Glutamatergic neuron (in vitro differentiated cells): ENCODE data around the gene THAP11. TPM values are rescaled to one million over a fixed set of nuclear protein-coding genes. Genes with fewer than 3 reads are reported as not detected.

Experiments
- DNase-seq: peaks from one replicate; pipeline ENCODE4 v3.0.0; 2022
- H3K27ac Mint-ChIP-seq: one replicate; pipeline ENCODE4 v1.8.0; 2020; ENCODE audit warnings: mild to moderate bottlenecking, mixed read lengths, inconsistent platforms; ENCODE audit not compliant: unreplicated experiment
- H3K27me3 Mint-ChIP-seq: one replicate; pipeline ENCODE4 v1.8.0; 2020; ENCODE audit warnings: mild to moderate bottlenecking, moderate library complexity, mixed read lengths, inconsistent platforms; ENCODE audit not compliant: unreplicated experiment
- H3K36me3 Mint-ChIP-seq: one replicate; pipeline ENCODE4 v1.8.0; 2020; ENCODE audit warnings: mild to moderate bottlenecking, mixed read lengths, inconsistent platforms; ENCODE audit not compliant: unreplicated experiment
- H3K4me1 Mint-ChIP-seq: one replicate; pipeline ENCODE4 v1.8.0; 2020; ENCODE audit warnings: mild to moderate bottlenecking, low read depth, mixed read lengths, inconsistent platforms; ENCODE audit not compliant: unreplicated experiment
- H3K4me3 Mint-ChIP-seq: one replicate; pipeline ENCODE4 v1.8.0; 2020; ENCODE audit warnings: mild to moderate bottlenecking, mixed read lengths, inconsistent platforms; ENCODE audit not compliant: unreplicated experiment
- H3K9me3 Mint-ChIP-seq: one replicate; pipeline ENCODE4 v1.8.0; 2020; ENCODE audit warnings: mild to moderate bottlenecking, moderate library complexity, mixed read lengths, inconsistent platforms; ENCODE audit not compliant: unreplicated experiment
- CTCF ChIP-seq: fragments of 200-600 bp; sonication (generic); IDR thresholded peaks from one replicate; pipeline ENCODE4 v1.5.0; 2021; ENCODE audit not compliant: partially characterized antibody, unreplicated experiment
- total RNA-seq: library from RNA; stranded (reverse); fragmentation: NEBNext Ultra II Directional; extraction: Animal tissue kit (Norgen Biotek cat#: 25700); gene quantifications from one replicate; pipeline ENCODE4 v1.2.1, GENCODE V29; 2021; ENCODE audit not compliant: unreplicated experiment

Gene THAP11
- total RNA-seq, 1 donor from 2014 or later, result 23.1 TPM

- Mint-ChIP-seq H3K4me1 (peaks cover 8% of the 10 kb centered on the region), H3K27me3 (peaks cover 3% of the 10 kb centered on the region), H3K36me3 (no peaks in the 10 kb centered on the region), H3K27ac (peak within 1 kb of the TSS; percentile 83), H3K9me3 (peaks cover 9% of the 10 kb centered on the region), H3K4me3 (peak within 1 kb of the TSS; percentile 93)
- DNase-seq, result peak; percentile 96
- no peak for TF ChIP-seq CTCF
These were observed 35.5 kb upstream of the THAP11 start, which contains the start of the genes RANBP10 and TSNAXIP1 for GRCh38 chr16:67806428-67807147. Gene RANBP10 (minus strand): TSS chr16:67806560. CDS start chr16:67806536, 24 bp downstream. Gene TSNAXIP1 (plus strand): TSS chr16:67806889. CDS start chr16:67807150, 261 bp downstream.

GRCh38 chr16:67807148-67807682 is 34.9 kb upstream of the THAP11 start:
- no peak for TF ChIP-seq CTCF
- H3K27ac Mint-ChIP-seq, result peak overlapping the region; percentile 64
- DNase-seq, result no peak
- H3K4me1 Mint-ChIP-seq, result peaks cover 8% of the 10 kb centered on the region
- peaks cover 9% of the 10 kb centered on the region for H3K9me3 Mint-ChIP-seq
- peak overlapping the region; percentile 90 for H3K4me3 Mint-ChIP-seq
- no peaks in the 10 kb centered on the region for H3K36me3 Mint-ChIP-seq
- H3K27me3 Mint-ChIP-seq, result peaks cover 3% of the 10 kb centered on the region

GRCh38 chr16:67811899-67812298 is 30.2 kb upstream of the THAP11 start:
- Mint-ChIP-seq H3K36me3 (no peaks in the 10 kb centered on the region), H3K9me3 (peaks cover 3% of the 10 kb centered on the region), H3K4me3 (no peak overlapping the region), H3K27me3 (peaks cover 5% of the 10 kb centered on the region), H3K27ac (no peak overlapping the region), H3K4me1 (no peaks in the 10 kb centered on the region)
- no peak for DNase-seq
- TF ChIP-seq CTCF, result no peak

- Mint-ChIP-seq H3K36me3 (no peaks in the 10 kb centered on the region), H3K9me3 (no peaks in the 10 kb centered on the region), H3K27ac (no peak overlapping the region), H3K27me3 (peaks cover 3% of the 10 kb centered on the region), H3K4me1 (no peaks in the 10 kb centered on the region), H3K4me3 (no peak overlapping the region)
- DNase-seq, result no peak
- no peak for TF ChIP-seq CTCF
These were observed 27.6 kb upstream of the THAP11 start for GRCh38 chr16:67814567-67814966.
